MM.1S (cell line): ENCODE measurements around the gene MEGF9.

Experiments used
- EZH2 ChIP-seq: fragments of 300-600 bp; sonication (generic); optimal IDR thresholded peaks from 2 replicates; pipeline ENCODE3; 2017; ENCODE audit warnings: low read depth, mild to moderate bottlenecking, antibody characterized with exemption, low read length, mixed read lengths
- EZH2phosphoT487 ChIP-seq: fragments of 300-600 bp; sonication (generic); IDR thresholded peaks from 2 replicates; pipeline ENCODE4 v1.6.1; 2018; ENCODE audit warnings: antibody characterized with exemption, low read length
- TF ChIP-seq, protein P1 (sequence below): fragments of 300-600 bp; sonication (generic); IDR thresholded peaks from 2 replicates; pipeline ENCODE4 v1.5.1; 2016; ENCODE audit warnings: antibody characterized with exemption, low read length, mixed read lengths

DNA sequence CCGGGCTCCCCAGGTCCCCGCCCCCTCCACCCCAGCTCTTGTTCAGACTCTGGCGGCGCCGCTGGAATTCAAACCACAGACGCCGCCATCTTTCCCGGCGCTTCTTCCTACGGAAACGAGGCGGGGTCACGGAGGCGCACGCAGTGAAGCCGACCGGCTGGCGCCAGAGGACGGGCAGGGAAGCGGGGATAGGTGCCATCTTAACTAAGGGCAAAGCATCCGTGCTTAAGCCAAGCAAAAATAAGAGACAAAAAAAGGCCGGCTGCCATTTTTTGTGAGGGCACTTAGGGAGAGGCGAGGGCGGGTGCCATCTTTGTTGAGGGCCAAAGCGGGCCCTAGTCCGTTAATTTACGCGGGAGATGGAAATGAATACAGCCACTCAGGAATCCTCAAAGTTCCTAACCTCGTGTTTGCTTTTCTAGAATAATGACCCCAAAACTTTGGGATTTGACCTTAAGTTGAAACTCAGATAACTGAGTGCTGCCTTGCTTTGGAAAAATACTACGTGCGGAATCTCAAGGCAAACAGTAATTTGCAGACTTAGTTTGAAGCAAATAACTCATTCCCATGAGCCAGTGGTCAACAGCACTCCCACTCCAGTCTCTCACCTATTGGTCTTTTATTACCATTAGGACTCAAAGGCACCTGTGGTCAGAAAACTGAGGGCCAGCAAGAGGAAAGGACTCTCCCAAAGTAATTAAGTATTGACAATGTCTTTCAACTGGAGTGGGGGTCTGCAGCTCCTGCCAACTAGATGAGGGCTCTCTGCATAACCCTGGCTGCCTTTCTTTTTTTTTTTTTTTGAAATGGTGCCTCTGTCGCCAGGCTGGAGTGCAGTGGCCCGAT is 134.0 kb downstream of the MEGF9 start, which contains the start of gene CDK5RAP2:
- TF ChIP-seq, protein P1, sequence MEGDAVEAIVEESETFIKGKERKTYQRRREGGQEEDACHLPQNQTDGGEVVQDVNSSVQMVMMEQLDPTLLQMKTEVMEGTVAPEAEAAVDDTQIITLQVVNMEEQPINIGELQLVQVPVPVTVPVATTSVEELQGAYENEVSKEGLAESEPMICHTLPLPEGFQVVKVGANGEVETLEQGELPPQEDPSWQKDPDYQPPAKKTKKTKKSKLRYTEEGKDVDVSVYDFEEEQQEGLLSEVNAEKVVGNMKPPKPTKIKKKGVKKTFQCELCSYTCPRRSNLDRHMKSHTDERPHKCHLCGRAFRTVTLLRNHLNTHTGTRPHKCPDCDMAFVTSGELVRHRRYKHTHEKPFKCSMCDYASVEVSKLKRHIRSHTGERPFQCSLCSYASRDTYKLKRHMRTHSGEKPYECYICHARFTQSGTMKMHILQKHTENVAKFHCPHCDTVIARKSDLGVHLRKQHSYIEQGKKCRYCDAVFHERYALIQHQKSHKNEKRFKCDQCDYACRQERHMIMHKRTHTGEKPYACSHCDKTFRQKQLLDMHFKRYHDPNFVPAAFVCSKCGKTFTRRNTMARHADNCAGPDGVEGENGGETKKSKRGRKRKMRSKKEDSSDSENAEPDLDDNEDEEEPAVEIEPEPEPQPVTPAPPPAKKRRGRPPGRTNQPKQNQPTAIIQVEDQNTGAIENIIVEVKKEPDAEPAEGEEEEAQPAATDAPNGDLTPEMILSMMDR = no peak
- TF ChIP-seq EZH2phosphoT487 (no peak), EZH2 (no peak)
